HepG2 (cell line): ENCODE results near the gene ABCB8. TPM values are rescaled to one million over a fixed set of nuclear protein-coding genes. Genes with fewer than 3 reads are reported as not detected.
A peak's percentile ranks its signal among the peaks of the same experiment; 100 is the strongest.

ENCODE experiments used
- ATAC-seq: fragments of 200-7000 bp; cut with Tn5 transposase; 3 replicates; pipeline ENCODE4 v1.9.1; 2020; ENCODE audit warnings: mild to moderate bottlenecking, moderate library complexity
- BruUV-seq: library from RNA; stranded (reverse); fragments of 400-500 nt; replicated peaks from 2 replicates; lab custom pipeline; 2021; lab: Mats Ljungman, UMichigan
- CTCF ChIA-PET: fragments of 300-600 bp; formaldehyde crosslinking; extraction: SDS; loops from one replicate; lab custom pipeline; 2021; ENCODE audit warnings: low total read pairs, inconsistent platforms, low intra/inter-chr PET ratio; lab: Yijun Ruan, JAX
- POLR2A ChIA-PET: fragments of 350-600 bp; sonication (Branson Sonifier 250); formaldehyde crosslinking; loops from one replicate; lab custom pipeline; 2020; ENCODE audit warnings: antibody characterized with exemption, inconsistent platforms; lab: Yijun Ruan, JAX
- DNase-seq: peaks from one replicate; pipeline ENCODE4 v3.0.0-alpha.2; 2015; ENCODE audit warnings: low spot score
- FAIRE-seq: peaks from 3 replicates; lab custom pipeline; 2011; peaks lifted over from hg19 to GRCh38; lab: Jason Lieb, UNC
- H2AFZ ChIP-seq: one replicate; pipeline ENCODE4 v1.6.1; 2011; ENCODE audit warnings: low read length, inconsistent platforms
- H3K27ac ChIP-seq: fragments of 300-600 bp; 3 replicates; pipeline ENCODE4 v1.8.0; 2011; ENCODE audit warnings: mixed run types, mild to moderate bottlenecking, mixed read lengths, low read length, inconsistent platforms; ENCODE audit not compliant: insufficient read depth; ENCODE audit errors: extremely low read length
- H3K27me3 ChIP-seq, 2 experiments: fragments of 200-600 bp in 1 of 2; 2 replicates in 1 of 2; 3 replicates in 1 of 2; pipeline versions ENCODE4 v1.6.0 to v1.8.0; 2011; ENCODE audit warnings: low read length in 2 of 2, mild to moderate bottlenecking in 2 of 2, moderate library complexity in 2 of 2, inconsistent platforms in 1 of 2; ENCODE audit not compliant: insufficient read depth in 2 of 2, control insufficient read depth in 1 of 2
- H3K36me3 ChIP-seq, 2 experiments: fragments of 200-600 bp in 1 of 2; replicated peaks in 1 of 2; 2 replicates in 1 of 2; 3 replicates in 1 of 2; pipeline versions ENCODE4 v1.5.1 to v1.8.0; 2011; ENCODE audit warnings: low read length in 2 of 2, inconsistent platforms in 1 of 2; ENCODE audit not compliant: insufficient read depth in 2 of 2, control insufficient read depth in 1 of 2
- H3K4me1 ChIP-seq: 2 replicates; pipeline ENCODE4 v1.5.1; 2012; ENCODE audit warnings: low read length, inconsistent platforms; ENCODE audit not compliant: insufficient read depth
- H3K4me2 ChIP-seq: 2 replicates; pipeline ENCODE4 v1.6.0; 2011; ENCODE audit warnings: low read depth, low read length, inconsistent platforms
- H3K4me3 ChIP-seq, 3 experiments: fragments of 200-600 bp in 1 of 3; sonication (generic), shearing (Covaris generic) in 1 of 3; replicated peaks in 1 of 3; 2 replicates each; pipeline ENCODE4 v1.5.1; 2011 to 2016; ENCODE audit warnings: low read length in 3 of 3, inconsistent platforms in 2 of 3, low read depth in 2 of 3, mild to moderate bottlenecking in 2 of 3, control low read depth in 1 of 3, mixed read lengths in 1 of 3; ENCODE audit not compliant: insufficient read depth in 1 of 3
- H3K79me2 ChIP-seq: one replicate; pipeline ENCODE4 v1.6.1; 2011; ENCODE audit warnings: low read length, inconsistent platforms; ENCODE audit not compliant: insufficient read depth
- H3K9ac ChIP-seq: 2 replicates; pipeline ENCODE4 v1.6.0; 2011; ENCODE audit warnings: mild to moderate bottlenecking, low read depth, low read length, inconsistent platforms; ENCODE audit not compliant: insufficient read depth
- H3K9me3 ChIP-seq: 2 replicates; pipeline ENCODE4 v1.5.1; 2012; ENCODE audit warnings: mild to moderate bottlenecking, low read length
- H4K20me1 ChIP-seq: 2 replicates; pipeline ENCODE4 v1.6.0; 2011; ENCODE audit warnings: inconsistent platforms, mild to moderate bottlenecking, low read length, moderate library complexity; ENCODE audit not compliant: insufficient read depth
- ATF7 ChIP-seq, 2 experiments: fragments of 450-650 bp in 1 of 2; sonication (generic) in 1 of 2; formaldehyde crosslinking in 1 of 2; IDR thresholded peaks; 2 replicates each; pipeline versions ENCODE4 v1.4.0 to v1.6.1; 2016 to 2020; ENCODE audit warnings: antibody characterized with exemption in 1 of 2, mild to moderate bottlenecking in 1 of 2, missing genetic modification reagents in 1 of 2
- CAMTA2 ChIP-seq: sonication (generic); formaldehyde crosslinking; IDR thresholded peaks from 2 replicates; pipeline ENCODE4 v1.4.0; 2020; ENCODE audit warnings: mild to moderate bottlenecking, missing genetic modification reagents, borderline replicate concordance
- KMT2A ChIP-seq: sonication (generic); formaldehyde crosslinking; IDR thresholded peaks from 2 replicates; pipeline ENCODE4 v1.4.0; 2020; ENCODE audit warnings: missing genetic modification reagents
- RAD21 ChIP-seq: fragments of 450-650 bp; formaldehyde crosslinking; IDR thresholded peaks from 2 replicates; pipeline ENCODE4 v1.5.0; 2020; ENCODE audit warnings: mild to moderate bottlenecking
- RBFOX2 ChIP-seq: fragments of 200-400 bp; formaldehyde crosslinking; IDR thresholded peaks from 2 replicates; pipeline ENCODE4 v1.6.1; 2017; ENCODE audit warnings: low read depth, mild to moderate bottlenecking, low read length
- SMC3 ChIP-seq: IDR thresholded peaks from 2 replicates; pipeline ENCODE4 v1.6.1; 2011; ENCODE audit warnings: low read length, improper control_type of control experiment
- STAG1 ChIP-seq: sonication (generic); formaldehyde crosslinking; IDR thresholded peaks from 2 replicates; pipeline ENCODE4 v1.4.0; 2020; ENCODE audit warnings: missing genetic modification reagents
- ZFP62 ChIP-seq: sonication (generic); formaldehyde crosslinking; IDR thresholded peaks from 2 replicates; pipeline ENCODE4 v1.4.0; 2020; ENCODE audit warnings: missing genetic modification reagents
- ZNF766 ChIP-seq: sonication (generic); formaldehyde crosslinking; IDR thresholded peaks from 2 replicates; pipeline ENCODE4 v1.5.0; 2020; ENCODE audit warnings: missing genetic modification reagents, borderline replicate concordance
- WGBS: methylation state at CpG from one replicate; pipeline ENCODE4 v1.1.6; 2017; ENCODE audit warnings: low lambda C conversion rate; 5-methylcytosine and 5-hydroxymethylcytosine counted together
- in situ Hi-C: cut with HindIII; loops from 2 replicates; pipeline ENCODE4 v1.10.0; 2017; ENCODE audit warnings: low pct_unique_long_range_greater_than_20kb; ENCODE audit not compliant: extremely low pct_ligation_motif_present
- intact Hi-C: fragments of 100-400 bp; cut with micrococcal nuclease; formaldehyde crosslinking; loops from one replicate; pipeline ENCODE4 v1.10.0; 2022; ENCODE audit not compliant: unreplicated experiment
- polyA plus RNA-seq, 8 experiments: library from polyadenylated mRNA; depleted of rRNA in 3 of 8; stranded (reverse) in 7 of 8; unstranded in 1 of 8; fragments of >200 nt; fragmentation: Illumina TruSeq in 4 of 8; extraction: Trizol in 4 of 8; gene quantifications; 2 replicates each; pipeline versions ENCODE4 v1.2.1 to v1.2.3, GENCODE V29; 2011 to 2016; ENCODE audit warnings: low read depth in 4 of 8, missing spikeins in 1 of 8, mixed read lengths in 1 of 8; ENCODE audit not compliant: insufficient read depth in 1 of 8
- total RNA-seq, 5 experiments: library from RNA; depleted of rRNA; stranded (reverse); fragments of >200 nt; fragmentation: Illumina TruSeq; extraction: Trizol; gene quantifications; 2 replicates each; pipeline ENCODE4 v1.2.3, GENCODE V29; 2016; ENCODE audit warnings: low read depth in 1 of 5
- TF ChIP-seq, protein P1 (sequence below): sonication (generic); formaldehyde crosslinking; IDR thresholded peaks from 2 replicates; pipeline ENCODE4 v1.5.1; 2020; ENCODE audit warnings: mild to moderate bottlenecking, missing genetic modification reagents, moderate library complexity
- TF ChIP-seq, protein P2 (sequence below): sonication (generic); formaldehyde crosslinking; IDR thresholded peaks from 2 replicates; pipeline ENCODE4 v1.4.0; 2020; ENCODE audit warnings: missing genetic modification reagents
- TF ChIP-seq, protein P3 (sequence below): sonication (generic); formaldehyde crosslinking; IDR thresholded peaks from 2 replicates; pipeline ENCODE4 v1.5.0; 2020; ENCODE audit warnings: mild to moderate bottlenecking, missing genetic modification reagents, moderate library complexity
- TF ChIP-seq, protein P4 (sequence below): sonication (generic); formaldehyde crosslinking; IDR thresholded peaks from 2 replicates; pipeline ENCODE4 v1.4.0; 2020; ENCODE audit warnings: mild to moderate bottlenecking, missing genetic modification reagents
- TF ChIP-seq, protein P5 (sequence below): sonication (generic); formaldehyde crosslinking; IDR thresholded peaks from 2 replicates; pipeline ENCODE4 v1.5.0; 2020; ENCODE audit warnings: missing genetic modification reagents, mild to moderate bottlenecking, borderline replicate concordance

Gene ABCB8
- total and polyA plus RNA-seq, 2 of the 13 experiments (the other 11 are each of a cell fraction or from before 2014, with no cell fraction given), result 6.6 to 16.7 TPM

DNA sequence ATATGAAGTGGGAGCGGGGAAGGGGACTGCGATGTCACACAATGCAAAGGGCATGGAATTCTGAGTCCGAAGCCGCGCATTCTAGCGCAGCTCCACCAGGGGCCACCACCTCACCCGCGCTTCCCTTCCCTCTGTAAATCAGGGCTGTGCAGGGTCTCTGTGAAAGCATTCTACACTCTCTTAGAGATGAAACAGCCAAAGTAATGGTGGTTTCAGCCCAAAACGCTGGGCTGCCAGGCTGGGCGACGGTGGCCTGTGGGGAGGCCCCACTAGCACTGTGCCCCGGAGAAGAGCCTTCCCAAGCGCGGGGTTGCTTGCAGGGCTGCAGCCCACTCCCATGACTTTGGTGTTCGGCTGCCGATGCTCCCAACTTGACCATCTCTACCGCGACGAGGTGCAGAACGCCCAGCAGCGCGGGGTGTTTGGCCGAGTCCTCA, 15.3 kb upstream of the ABCB8 start:
- WGBS, result 56% methylated on average over 14 of the region's 23 CpGs
- H3K27ac ChIP-seq, result peak overlapping the region; percentile 60
- peak overlapping the region; percentile 85 for H3K4me2 ChIP-seq
- H3K9me3 ChIP-seq, result no peaks in the 10 kb centered on the region
- no peaks in the 10 kb centered on the region for H4K20me1 ChIP-seq
- peak overlapping the region; percentile 52 for H3K9ac ChIP-seq
- peak overlapping the region; percentile 66 for H2AFZ ChIP-seq
- peak overlapping the region; percentile 37 to 62 (median 39) for H3K4me3 ChIP-seq
- intact Hi-C loops, result no loop called here
- ChIA-PET CTCF (interaction anchor here (1.1 kb wide), 1 partner anchor 111 kb away, joined by 3 read pairs; no protein-coding TSS in a partner anchor), POLR2A (interaction anchor here (0.8 to 5.2 kb wide), 5 partner anchors 16 to 214 kb away, joined by 3 to 31 read pairs (median 5); partner anchors contain the start of genes ABCB8, ABCF2, AGAP3 and FASTK)
- in situ Hi-C loops, result no loop called here
- H3K36me3 ChIP-seq, result no peaks in the 10 kb centered on the region; a peak in 1 of 5 replicates
- ATAC-seq (peak; percentile 58), FAIRE-seq (no peak), DNase-seq (peak; percentile 45)
- peaks cover 0 to 6% of the 10 kb centered on the region in 2 experiments; a peak in 2 of 5 replicates for H3K27me3 ChIP-seq
- H3K4me1 ChIP-seq, result peaks cover 69% of the 10 kb centered on the region
- no peaks in the 10 kb centered on the region for H3K79me2 ChIP-seq
- no TSS peak for BruUV-seq
- peak; percentile 41; the same call in 1 of the 2 replicates for TF ChIP-seq CAMTA2 (CRISPR knock-in tag)
- TF ChIP-seq KMT2A (CRISPR knock-in tag), result 0 out of 2 replicates have a peak, but pooled peaks have one; percentile 1
- TF ChIP-seq RAD21 (CRISPR knock-in tag), result peak; percentile 27; the same call in 1 of the 2 replicates
- 0 out of 2 replicates have a peak, but pooled peaks have one; percentile 8 for TF ChIP-seq RBFOX2
- TF ChIP-seq, protein P1, sequence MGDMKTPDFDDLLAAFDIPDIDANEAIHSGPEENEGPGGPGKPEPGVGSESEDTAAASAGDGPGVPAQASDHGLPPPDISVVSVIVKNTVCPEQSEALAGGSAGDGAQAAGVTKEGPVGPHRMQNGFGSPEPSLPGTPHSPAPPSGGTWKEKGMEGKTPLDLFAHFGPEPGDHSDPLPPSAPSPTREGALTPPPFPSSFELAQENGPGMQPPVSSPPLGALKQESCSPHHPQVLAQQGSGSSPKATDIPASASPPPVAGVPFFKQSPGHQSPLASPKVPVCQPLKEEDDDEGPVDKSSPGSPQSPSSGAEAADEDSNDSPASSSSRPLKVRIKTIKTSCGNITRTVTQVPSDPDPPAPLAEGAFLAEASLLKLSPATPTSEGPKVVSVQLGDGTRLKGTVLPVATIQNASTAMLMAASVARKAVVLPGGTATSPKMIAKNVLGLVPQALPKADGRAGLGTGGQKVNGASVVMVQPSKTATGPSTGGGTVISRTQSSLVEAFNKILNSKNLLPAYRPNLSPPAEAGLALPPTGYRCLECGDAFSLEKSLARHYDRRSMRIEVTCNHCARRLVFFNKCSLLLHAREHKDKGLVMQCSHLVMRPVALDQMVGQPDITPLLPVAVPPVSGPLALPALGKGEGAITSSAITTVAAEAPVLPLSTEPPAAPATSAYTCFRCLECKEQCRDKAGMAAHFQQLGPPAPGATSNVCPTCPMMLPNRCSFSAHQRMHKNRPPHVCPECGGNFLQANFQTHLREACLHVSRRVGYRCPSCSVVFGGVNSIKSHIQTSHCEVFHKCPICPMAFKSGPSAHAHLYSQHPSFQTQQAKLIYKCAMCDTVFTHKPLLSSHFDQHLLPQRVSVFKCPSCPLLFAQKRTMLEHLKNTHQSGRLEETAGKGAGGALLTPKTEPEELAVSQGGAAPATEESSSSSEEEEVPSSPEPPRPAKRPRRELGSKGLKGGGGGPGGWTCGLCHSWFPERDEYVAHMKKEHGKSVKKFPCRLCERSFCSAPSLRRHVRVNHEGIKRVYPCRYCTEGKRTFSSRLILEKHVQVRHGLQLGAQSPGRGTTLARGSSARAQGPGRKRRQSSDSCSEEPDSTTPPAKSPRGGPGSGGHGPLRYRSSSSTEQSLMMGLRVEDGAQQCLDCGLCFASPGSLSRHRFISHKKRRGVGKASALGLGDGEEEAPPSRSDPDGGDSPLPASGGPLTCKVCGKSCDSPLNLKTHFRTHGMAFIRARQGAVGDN (CRISPR knock-in tag), result peak; percentile 42; the same call in 1 of the 2 replicates
- TF ChIP-seq, protein P2, sequence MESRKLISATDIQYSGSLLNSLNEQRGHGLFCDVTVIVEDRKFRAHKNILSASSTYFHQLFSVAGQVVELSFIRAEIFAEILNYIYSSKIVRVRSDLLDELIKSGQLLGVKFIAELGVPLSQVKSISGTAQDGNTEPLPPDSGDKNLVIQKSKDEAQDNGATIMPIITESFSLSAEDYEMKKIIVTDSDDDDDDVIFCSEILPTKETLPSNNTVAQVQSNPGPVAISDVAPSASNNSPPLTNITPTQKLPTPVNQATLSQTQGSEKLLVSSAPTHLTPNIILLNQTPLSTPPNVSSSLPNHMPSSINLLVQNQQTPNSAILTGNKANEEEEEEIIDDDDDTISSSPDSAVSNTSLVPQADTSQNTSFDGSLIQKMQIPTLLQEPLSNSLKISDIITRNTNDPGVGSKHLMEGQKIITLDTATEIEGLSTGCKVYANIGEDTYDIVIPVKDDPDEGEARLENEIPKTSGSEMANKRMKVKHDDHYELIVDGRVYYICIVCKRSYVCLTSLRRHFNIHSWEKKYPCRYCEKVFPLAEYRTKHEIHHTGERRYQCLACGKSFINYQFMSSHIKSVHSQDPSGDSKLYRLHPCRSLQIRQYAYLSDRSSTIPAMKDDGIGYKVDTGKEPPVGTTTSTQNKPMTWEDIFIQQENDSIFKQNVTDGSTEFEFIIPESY, result peak; percentile 44; the same call in 1 of the 2 replicates
- TF ChIP-seq ATF7 (IDR thresholded peaks at IDR 0.05), result no peak
- TF ChIP-seq ATF7 (CRISPR knock-in tag; IDR thresholded peaks at IDR 0.05), result no peak
- TF ChIP-seq ZFP62 (CRISPR knock-in tag), result no peak
- 0 out of 2 replicates have a peak, but pooled peaks have one; percentile 8 for TF ChIP-seq ZNF766 (CRISPR knock-in tag)
- TF ChIP-seq, protein P3, sequence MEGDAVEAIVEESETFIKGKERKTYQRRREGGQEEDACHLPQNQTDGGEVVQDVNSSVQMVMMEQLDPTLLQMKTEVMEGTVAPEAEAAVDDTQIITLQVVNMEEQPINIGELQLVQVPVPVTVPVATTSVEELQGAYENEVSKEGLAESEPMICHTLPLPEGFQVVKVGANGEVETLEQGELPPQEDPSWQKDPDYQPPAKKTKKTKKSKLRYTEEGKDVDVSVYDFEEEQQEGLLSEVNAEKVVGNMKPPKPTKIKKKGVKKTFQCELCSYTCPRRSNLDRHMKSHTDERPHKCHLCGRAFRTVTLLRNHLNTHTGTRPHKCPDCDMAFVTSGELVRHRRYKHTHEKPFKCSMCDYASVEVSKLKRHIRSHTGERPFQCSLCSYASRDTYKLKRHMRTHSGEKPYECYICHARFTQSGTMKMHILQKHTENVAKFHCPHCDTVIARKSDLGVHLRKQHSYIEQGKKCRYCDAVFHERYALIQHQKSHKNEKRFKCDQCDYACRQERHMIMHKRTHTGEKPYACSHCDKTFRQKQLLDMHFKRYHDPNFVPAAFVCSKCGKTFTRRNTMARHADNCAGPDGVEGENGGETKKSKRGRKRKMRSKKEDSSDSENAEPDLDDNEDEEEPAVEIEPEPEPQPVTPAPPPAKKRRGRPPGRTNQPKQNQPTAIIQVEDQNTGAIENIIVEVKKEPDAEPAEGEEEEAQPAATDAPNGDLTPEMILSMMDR (CRISPR knock-in tag), result peak; percentile 64
- TF ChIP-seq, protein P4, sequence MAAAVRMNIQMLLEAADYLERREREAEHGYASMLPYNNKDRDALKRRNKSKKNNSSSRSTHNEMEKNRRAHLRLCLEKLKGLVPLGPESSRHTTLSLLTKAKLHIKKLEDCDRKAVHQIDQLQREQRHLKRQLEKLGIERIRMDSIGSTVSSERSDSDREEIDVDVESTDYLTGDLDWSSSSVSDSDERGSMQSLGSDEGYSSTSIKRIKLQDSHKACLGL (CRISPR knock-in tag), result peak; percentile 30; the same call in 1 of the 2 replicates
- TF ChIP-seq, protein P5, sequence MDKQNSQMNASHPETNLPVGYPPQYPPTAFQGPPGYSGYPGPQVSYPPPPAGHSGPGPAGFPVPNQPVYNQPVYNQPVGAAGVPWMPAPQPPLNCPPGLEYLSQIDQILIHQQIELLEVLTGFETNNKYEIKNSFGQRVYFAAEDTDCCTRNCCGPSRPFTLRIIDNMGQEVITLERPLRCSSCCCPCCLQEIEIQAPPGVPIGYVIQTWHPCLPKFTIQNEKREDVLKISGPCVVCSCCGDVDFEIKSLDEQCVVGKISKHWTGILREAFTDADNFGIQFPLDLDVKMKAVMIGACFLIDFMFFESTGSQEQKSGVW, result no peak
- peak; percentile 28; the same call in 1 of the 2 replicates for TF ChIP-seq SMC3
- peak; percentile 41 for TF ChIP-seq STAG1
